HCT116 (cell line): Measurements from ENCODE around the gene SIRT3.

ENCODE experiments used
- EGR1 ChIP-seq: IDR thresholded peaks from 2 replicates; pipeline ENCODE4 v1.6.1; 2012; ENCODE audit warnings: low read depth
- EZH2 ChIP-seq: fragments of 200-600 bp; sonication (generic); IDR thresholded peaks from 2 replicates; pipeline ENCODE4 v1.6.1; 2017; ENCODE audit warnings: antibody characterized with exemption, mixed run types
- JUND ChIP-seq: IDR thresholded peaks from 2 replicates; pipeline ENCODE4 v1.6.1; 2012
- MAX ChIP-seq: IDR thresholded peaks from 2 replicates; pipeline ENCODE4 v1.6.1; 2012
- ZFX ChIP-seq: fragments of 450-650 bp; IDR thresholded peaks from 2 replicates; pipeline ENCODE4 v1.6.1; 2017
- ZNF274 ChIP-seq: fragments of 200-500 bp; sonication (Bioruptor generic); IDR thresholded peaks from 2 replicates; pipeline ENCODE4 v1.6.1; 2014; ENCODE audit warnings: mild to moderate bottlenecking, low read depth, low read length, inconsistent platforms
- TF ChIP-seq, protein P1 (sequence below), 3 experiments: fragments of 200-600 bp in 1 of 3; sonication (generic) in 1 of 3; IDR thresholded peaks in 2 of 3; conservative IDR thresholded peaks in 1 of 3; 2 replicates each; pipeline ENCODE4 v1.5.1; 2012 to 2017; ENCODE audit warnings: low read depth in 2 of 3, low read length in 2 of 3, antibody characterized with exemption in 1 of 3, borderline replicate concordance in 1 of 3, control low read depth in 1 of 3, mild to moderate bottlenecking in 1 of 3, mixed read lengths in 1 of 3, mixed run types in 1 of 3, moderate library complexity in 1 of 3; ENCODE audit not compliant: insufficient read depth in 1 of 3

DNA sequence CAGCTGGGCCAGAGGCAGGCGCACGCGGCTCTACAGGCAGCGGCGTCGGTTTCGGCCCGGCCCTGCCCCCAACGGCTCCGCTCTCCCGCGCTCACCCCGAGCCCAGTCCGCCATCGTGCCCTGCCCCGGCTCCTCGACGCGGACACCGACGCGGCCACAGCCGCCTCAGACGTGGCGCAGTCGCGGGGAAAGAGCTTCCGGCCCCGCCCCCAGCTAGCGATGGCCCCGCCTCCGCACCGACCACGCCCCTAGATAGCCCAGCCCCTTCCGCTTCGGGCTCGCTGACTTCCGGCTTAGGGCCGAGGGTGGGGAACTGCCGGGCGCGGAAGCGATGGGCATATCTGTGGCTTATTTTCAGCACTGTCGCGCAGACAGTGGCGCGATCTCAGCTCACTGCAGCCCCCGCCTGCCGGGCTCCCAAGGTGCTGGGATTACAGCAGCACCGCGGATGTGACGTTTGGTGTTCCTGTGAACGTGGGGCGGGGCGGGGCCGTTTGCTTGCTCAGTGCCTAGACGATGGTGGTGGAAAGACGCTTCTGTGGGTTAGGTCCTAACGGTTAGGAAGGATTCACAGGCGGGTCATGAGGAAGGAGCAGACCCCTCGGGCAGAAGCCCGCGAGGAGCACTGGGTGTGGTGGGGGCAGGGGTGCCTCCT is 28.8 kb downstream of the SIRT3 start, which contains the start of the genes BET1L and RIC8A:
- TF ChIP-seq, protein P1, sequence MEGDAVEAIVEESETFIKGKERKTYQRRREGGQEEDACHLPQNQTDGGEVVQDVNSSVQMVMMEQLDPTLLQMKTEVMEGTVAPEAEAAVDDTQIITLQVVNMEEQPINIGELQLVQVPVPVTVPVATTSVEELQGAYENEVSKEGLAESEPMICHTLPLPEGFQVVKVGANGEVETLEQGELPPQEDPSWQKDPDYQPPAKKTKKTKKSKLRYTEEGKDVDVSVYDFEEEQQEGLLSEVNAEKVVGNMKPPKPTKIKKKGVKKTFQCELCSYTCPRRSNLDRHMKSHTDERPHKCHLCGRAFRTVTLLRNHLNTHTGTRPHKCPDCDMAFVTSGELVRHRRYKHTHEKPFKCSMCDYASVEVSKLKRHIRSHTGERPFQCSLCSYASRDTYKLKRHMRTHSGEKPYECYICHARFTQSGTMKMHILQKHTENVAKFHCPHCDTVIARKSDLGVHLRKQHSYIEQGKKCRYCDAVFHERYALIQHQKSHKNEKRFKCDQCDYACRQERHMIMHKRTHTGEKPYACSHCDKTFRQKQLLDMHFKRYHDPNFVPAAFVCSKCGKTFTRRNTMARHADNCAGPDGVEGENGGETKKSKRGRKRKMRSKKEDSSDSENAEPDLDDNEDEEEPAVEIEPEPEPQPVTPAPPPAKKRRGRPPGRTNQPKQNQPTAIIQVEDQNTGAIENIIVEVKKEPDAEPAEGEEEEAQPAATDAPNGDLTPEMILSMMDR (IDR thresholded peaks at IDR 0.05 in 2 of 3, conservative IDR thresholded peaks at IDR 0.05 in 1 of 3; ENCODE audit: borderline replicate concordance in 1 of 3, insufficient read depth in 1 of 3, low read depth in 2 of 3, low read length in 2 of 3): no peak
- TF ChIP-seq ZNF274 (no peak), JUND (no peak), EGR1 (no peak), EZH2 (no peak), MAX (no peak), ZFX (peak; percentile 10; the same call in 1 of the 2 replicates)
